Chondrocyte (in vitro differentiated cells): ENCODE data around the gene HAUS3. TPM values are rescaled to one million over a fixed set of nuclear protein-coding genes. Genes with fewer than 3 reads are reported as not detected.

Experiments
- DNase-seq: peaks from one replicate; pipeline ENCODE4 v3.0.0; 2021; ENCODE audit warnings: mixed read lengths, low spot score
- H3K27ac Mint-ChIP-seq: one replicate; pipeline ENCODE4 v1.8.0; 2021; ENCODE audit warnings: mild to moderate bottlenecking, moderate library complexity, mixed read lengths; ENCODE audit not compliant: unreplicated experiment
- H3K27me3 Mint-ChIP-seq: 2 replicates; pipeline ENCODE4 v1.8.0; 2021; ENCODE audit warnings: low read depth, mixed read lengths
- H3K36me3 Mint-ChIP-seq: 2 replicates; pipeline ENCODE4 v1.8.0; 2021; ENCODE audit warnings: low read depth, mixed read lengths
- H3K4me1 Mint-ChIP-seq: 2 replicates; pipeline ENCODE4 v1.8.0; 2021; ENCODE audit warnings: low read depth, mild to moderate bottlenecking, mixed read lengths
- H3K4me3 Mint-ChIP-seq: one replicate; pipeline ENCODE4 v1.8.0; 2021; ENCODE audit warnings: mild to moderate bottlenecking, moderate library complexity, mixed read lengths; ENCODE audit not compliant: unreplicated experiment
- H3K9me3 Mint-ChIP-seq: 2 replicates; pipeline ENCODE4 v1.8.0; 2021; ENCODE audit warnings: low read depth, mixed read lengths
- CTCF ChIP-seq: fragments of 200-600 bp; sonication (generic); IDR thresholded peaks from 2 replicates; pipeline ENCODE4 v1.5.0; 2021; ENCODE audit warnings: antibody characterized with exemption, mild to moderate bottlenecking, moderate library complexity
- total RNA-seq: library from RNA; stranded (reverse); gene quantifications from 3 replicates; pipeline ENCODE4 v1.2.1, GENCODE V29; 2021

The HAUS3 gene
- total RNA-seq, 1 donor from 2014 or later: 10.0 TPM

DNA sequence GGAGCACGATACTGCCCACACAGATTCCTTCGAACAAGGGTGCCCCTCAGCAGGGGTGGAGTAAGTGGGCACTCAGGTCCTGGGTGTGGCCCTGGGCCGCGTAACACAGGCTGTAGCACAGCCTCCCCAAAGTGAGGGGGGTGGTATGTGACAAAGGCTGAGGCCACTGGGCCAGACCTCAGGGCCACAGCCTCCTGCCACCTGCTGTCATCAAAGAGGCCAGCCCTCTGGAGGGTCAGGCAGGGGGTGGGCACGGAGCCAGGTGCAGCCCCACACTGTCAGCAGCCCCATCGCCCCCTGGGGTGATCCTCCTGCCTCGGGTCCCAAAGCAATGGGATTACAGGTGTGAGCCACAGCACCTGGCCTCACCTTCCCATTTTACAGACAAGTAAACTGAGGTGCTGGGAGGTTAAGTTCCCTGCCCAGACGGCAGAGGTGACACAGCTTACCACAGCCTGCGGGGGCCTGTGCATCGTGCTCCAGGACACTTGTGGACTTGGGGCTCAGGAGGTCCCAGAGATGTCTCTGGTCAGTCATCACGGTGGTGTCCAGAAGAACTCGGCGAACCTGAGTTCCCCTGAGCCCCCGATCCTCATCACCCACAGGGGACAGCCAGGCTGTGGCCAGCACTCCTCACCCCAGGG, 47.5 kb upstream of the HAUS3 start:
- H3K27me3 Mint-ChIP-seq: peaks cover 3% of the 10 kb centered on the region
- peaks cover 7% of the 10 kb centered on the region for H3K4me1 Mint-ChIP-seq

GRCh38 chr4:2288051-2288541, 46.2 kb upstream of the HAUS3 start:
- H3K4me3 Mint-ChIP-seq: no peak overlapping the region
- H3K9me3 Mint-ChIP-seq: no peaks in the 10 kb centered on the region
- H3K4me1 Mint-ChIP-seq: peaks cover 7% of the 10 kb centered on the region
- no peak overlapping the region for H3K27ac Mint-ChIP-seq
- DNase-seq: no peak
- peaks cover 2% of the 10 kb centered on the region for H3K36me3 Mint-ChIP-seq
- H3K27me3 Mint-ChIP-seq: peaks cover 3% of the 10 kb centered on the region
- no peak for TF ChIP-seq CTCF

More for the DNA sequence above, 47.5 kb upstream of the HAUS3 start:
- DNase-seq: no peak
- Mint-ChIP-seq H3K9me3 (peaks cover 5% of the 10 kb centered on the region), H3K4me3 (no peak overlapping the region), H3K27ac (no peak overlapping the region), H3K36me3 (peaks cover 4% of the 10 kb centered on the region)
- no peak for TF ChIP-seq CTCF

DNA sequence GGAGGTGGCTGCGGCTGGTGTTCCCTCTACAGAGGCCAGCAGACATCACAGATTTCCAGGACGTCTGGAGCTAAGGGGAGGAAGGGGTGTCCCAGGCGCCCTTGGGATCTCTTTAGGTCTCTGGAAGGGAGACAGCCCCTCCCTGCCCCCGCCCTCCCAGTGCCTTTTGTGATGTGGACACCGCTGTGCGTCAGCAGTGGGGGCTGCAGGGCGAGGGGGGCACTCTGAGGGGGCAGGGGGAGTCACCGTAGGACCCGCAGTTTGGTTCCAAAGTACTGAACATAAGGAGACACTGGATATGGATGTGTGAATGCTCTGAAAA, 45.6 kb upstream of the HAUS3 start:
- Mint-ChIP-seq H3K27ac (no peak overlapping the region), H3K27me3 (peaks cover under 1% of the 10 kb centered on the region), H3K4me1 (peaks cover 5% of the 10 kb centered on the region), H3K4me3 (no peak overlapping the region), H3K9me3 (no peaks in the 10 kb centered on the region), H3K36me3 (no peaks in the 10 kb centered on the region)
- DNase-seq: no peak
- TF ChIP-seq CTCF: no peak

GRCh38 chr4:2286904-2287593, 45.1 kb upstream of the HAUS3 start:
- H3K9me3 Mint-ChIP-seq: no peaks in the 10 kb centered on the region
- H3K27me3 Mint-ChIP-seq: no peaks in the 10 kb centered on the region
- no peak overlapping the region for H3K4me3 Mint-ChIP-seq
- H3K27ac Mint-ChIP-seq: no peak overlapping the region
- peaks cover 5% of the 10 kb centered on the region for H3K4me1 Mint-ChIP-seq
- DNase-seq: no peak
- no peaks in the 10 kb centered on the region for H3K36me3 Mint-ChIP-seq
- TF ChIP-seq CTCF: no peak

- peak; percentile 81 for DNase-seq
- H3K36me3 Mint-ChIP-seq: no peaks in the 10 kb centered on the region
- no peak for TF ChIP-seq CTCF
- no peaks in the 10 kb centered on the region for H3K27me3 Mint-ChIP-seq
- peaks cover 5% of the 10 kb centered on the region for H3K4me1 Mint-ChIP-seq
- no peak overlapping the region for H3K4me3 Mint-ChIP-seq
- H3K27ac Mint-ChIP-seq: peak overlapping the region; percentile 32
- no peaks in the 10 kb centered on the region for H3K9me3 Mint-ChIP-seq
These were observed 43.9 kb upstream of the HAUS3 start for GRCh38 chr4:2285613-2286381.
